GM23338 (cell line): ENCODE measurements around the gene SLC6A15. TPM values are rescaled to one million over a fixed set of nuclear protein-coding genes. Genes with fewer than 3 reads are reported as not detected.

Source experiments
- ATAC-seq: fragments of 200-7000 bp; cut with Tn5 transposase; 3 replicates; pipeline ENCODE4 v1.9.1; 2020
- DNase-seq: peaks from one replicate; pipeline ENCODE4 v3.0.0-alpha.2; 2015; ENCODE audit warnings: low spot score
- H2AFZ ChIP-seq: fragments of 200-600 bp; sonication (generic); 2 replicates; pipeline ENCODE4 v1.8.0; 2016; ENCODE audit warnings: antibody characterized with exemption, mild to moderate bottlenecking, moderate library complexity
- H3F3A ChIP-seq: fragments of 200-600 bp; sonication (generic); replicated peaks from 2 replicates; pipeline ENCODE4 v1.8.0; 2017; ENCODE audit warnings: antibody characterized with exemption, mixed run types, low read depth
- H3K27ac ChIP-seq: fragments of 200-600 bp; sonication (generic); 2 replicates; pipeline ENCODE4 v1.6.1; 2016; ENCODE audit warnings: low read depth
- H3K27me3 ChIP-seq: fragments of 200-600 bp; sonication (generic); 2 replicates; pipeline ENCODE4 v1.8.0; 2016; ENCODE audit warnings: mild to moderate bottlenecking, mixed run types, moderate library complexity; ENCODE audit not compliant: insufficient read depth
- H3K36me3 ChIP-seq: fragments of 200-600 bp; sonication (generic); 2 replicates; pipeline ENCODE4 v1.8.0; 2016; ENCODE audit warnings: mild to moderate bottlenecking; ENCODE audit not compliant: insufficient read depth
- H3K4me1 ChIP-seq: fragments of 200-600 bp; sonication (generic); 2 replicates; pipeline ENCODE4 v1.8.0; 2016; ENCODE audit warnings: mild to moderate bottlenecking, moderate library complexity; ENCODE audit not compliant: insufficient read depth
- H3K4me2 ChIP-seq: fragments of 200-600 bp; sonication (generic); 2 replicates; pipeline ENCODE4 v1.7.1; 2017; ENCODE audit warnings: mixed run types
- H3K4me3 ChIP-seq: fragments of 200-600 bp; sonication (generic); 2 replicates; pipeline ENCODE4 v1.6.1; 2016; ENCODE audit warnings: mixed run types
- H3K79me2 ChIP-seq: fragments of 200-600 bp; sonication (generic); replicated peaks from 2 replicates; pipeline ENCODE4 v1.8.0; 2017; ENCODE audit warnings: mild to moderate bottlenecking; ENCODE audit not compliant: insufficient read depth
- H3K9me2 ChIP-seq: fragments of 200-600 bp; sonication (generic); 2 replicates; pipeline ENCODE4 v1.8.0; 2017; ENCODE audit not compliant: insufficient read depth
- H4K20me1 ChIP-seq: fragments of 200-600 bp; sonication (generic); replicated peaks from 2 replicates; pipeline ENCODE4 v1.8.0; 2017; ENCODE audit warnings: mild to moderate bottlenecking; ENCODE audit not compliant: insufficient read depth
- H3K27ac Mint-ChIP-seq: 2 replicates; pipeline ENCODE4 v1.8.0; 2020; ENCODE audit warnings: inconsistent platforms, mild to moderate bottlenecking, moderate library complexity, mixed read lengths
- H3K27me3 Mint-ChIP-seq: 3 replicates; pipeline ENCODE4 v1.8.0; 2022; ENCODE audit warnings: low read depth, mild to moderate bottlenecking, moderate library complexity, mixed read lengths, inconsistent platforms; ENCODE audit not compliant: insufficient read depth, poor library complexity
- H3K36me3 Mint-ChIP-seq: 3 replicates; pipeline ENCODE4 v1.8.0; 2021; ENCODE audit warnings: low read depth, mild to moderate bottlenecking, inconsistent platforms, moderate library complexity, mixed read lengths
- H3K4me1 Mint-ChIP-seq: 3 replicates; pipeline ENCODE4 v1.8.0; 2020; ENCODE audit warnings: mild to moderate bottlenecking, inconsistent platforms, mixed read lengths
- H3K4me3 Mint-ChIP-seq: 3 replicates; pipeline ENCODE4 v1.8.0; 2021; ENCODE audit warnings: moderate library complexity, mild to moderate bottlenecking, inconsistent platforms, mixed read lengths
- H3K9me3 Mint-ChIP-seq: 3 replicates; pipeline ENCODE4 v1.8.0; 2020; ENCODE audit warnings: moderate library complexity, mild to moderate bottlenecking, inconsistent platforms, mixed read lengths
- CREB1 ChIP-seq: fragments of 250-450 bp; sonication (Bioruptor Pico); IDR thresholded peaks from 2 replicates; pipeline ENCODE4 v1.5.0; 2020; ENCODE audit warnings: low read depth, mild to moderate bottlenecking, moderate library complexity
- CTCF ChIP-seq, 2 experiments: fragments of 200-600 bp in 1 of 2; sonication (generic) in 1 of 2; conservative IDR thresholded peaks; 2 replicates each; pipeline versions ENCODE4 v1.5.1 to v1.6.1; 2016 to 2017; ENCODE audit warnings: antibody characterized with exemption in 2 of 2, low read depth in 2 of 2, mild to moderate bottlenecking in 2 of 2, moderate library complexity in 1 of 2
- ETS1 ChIP-seq: IDR thresholded peaks from 2 replicates; pipeline ENCODE4 v1.6.1; 2016; ENCODE audit warnings: antibody characterized with exemption
- EZH2 ChIP-seq: fragments of 200-600 bp; sonication (generic); IDR thresholded peaks from one replicate; pipeline ENCODE4 v1.8.0; 2017; ENCODE audit warnings: antibody characterized with exemption, mild to moderate bottlenecking, low read depth; ENCODE audit not compliant: unreplicated experiment
- EZH2phosphoT487 ChIP-seq: fragments of 200-600 bp; sonication (generic); IDR thresholded peaks from one replicate; pipeline ENCODE4 v1.8.1; 2018; ENCODE audit warnings: antibody characterized with exemption; ENCODE audit not compliant: unreplicated experiment
- JUNB ChIP-seq: IDR thresholded peaks from one replicate; pipeline ENCODE4 v1.6.1; 2016; ENCODE audit warnings: antibody characterized with exemption; ENCODE audit not compliant: unreplicated experiment
- NANOG ChIP-seq: IDR thresholded peaks from 2 replicates; pipeline ENCODE4 v1.6.1; 2016; ENCODE audit warnings: antibody characterized with exemption, borderline replicate concordance
- REST ChIP-seq: IDR thresholded peaks from one replicate; pipeline ENCODE4 v1.6.1; 2018; ENCODE audit warnings: antibody characterized with exemption; ENCODE audit not compliant: unreplicated experiment
- STAT1 ChIP-seq: IDR thresholded peaks from one replicate; pipeline ENCODE4 v1.6.1; 2016; ENCODE audit warnings: antibody characterized with exemption; ENCODE audit not compliant: unreplicated experiment
- ZNF331 ChIP-seq: fragments of 250-450 bp; sonication (Bioruptor Pico); IDR thresholded peaks from 2 replicates; pipeline ENCODE4 v1.5.0; 2020; ENCODE audit warnings: low read depth, mild to moderate bottlenecking, moderate library complexity
- ZNF462 ChIP-seq: fragments of 250-450 bp; sonication (Bioruptor Pico); IDR thresholded peaks from 2 replicates; pipeline ENCODE4 v1.5.0; 2020; ENCODE audit warnings: mild to moderate bottlenecking, moderate library complexity
- polyA plus RNA-seq: library from polyadenylated mRNA; unstranded; fragments of >200 nt; fragmentation: Nextera tagmentation; extraction: Ambion mirVana; gene quantifications from 2 replicates; pipeline ENCODE4 v1.2.1, GENCODE V29; 2016
- total RNA-seq: library from RNA; depleted of rRNA; stranded (reverse); fragments of >200 nt; shearing (Covaris generic); gene quantifications from 2 replicates; pipeline ENCODE4 v1.2.3, GENCODE V29; 2014

The SLC6A15 gene
- total and polyA plus RNA-seq, 2 experiments from 2014 or later = 12.1 to 27.9 TPM

GRCh38 chr12:84825149-84825548, 87.5 kb downstream of the SLC6A15 start (continued):
- TF ChIP-seq CTCF (conservative IDR thresholded peaks at IDR 0.05; ENCODE audit: low read depth in 2 of 2) = no peak
- no peak for TF ChIP-seq EZH2phosphoT487
- no peak for TF ChIP-seq JUNB

- Histone ChIP-seq H3K79me2 (no peaks in the 10 kb centered on the region), H3F3A (no peaks in the 10 kb centered on the region), H3K27me3 (no peaks in the 10 kb centered on the region), H3K9me2 (no peaks in the 10 kb centered on the region), H3K27ac (no peak overlapping the region), H2AFZ (no peak overlapping the region), H4K20me1 (no peaks in the 10 kb centered on the region), H3K36me3 (no peaks in the 10 kb centered on the region), H3K4me2 (no peak overlapping the region), H3K4me3 (no peak overlapping the region), H3K4me1 (no peaks in the 10 kb centered on the region)
- Mint-ChIP-seq H3K4me3 (no peak overlapping the region), H3K27me3 (no peaks in the 10 kb centered on the region), H3K9me3 (no peaks in the 10 kb centered on the region), H3K27ac (no peak overlapping the region), H3K36me3 (no peaks in the 10 kb centered on the region), H3K4me1 (no peaks in the 10 kb centered on the region)
- no peak for ATAC-seq
- DNase-seq = no peak
- TF ChIP-seq REST (no peak), STAT1 (no peak), JUNB (no peak), ZNF331 (CRISPR knock-in tag) (no peak), ZNF462 (CRISPR knock-in tag) (no peak), NANOG (no peak), CTCF (conservative IDR thresholded peaks at IDR 0.05; ENCODE audit: low read depth in 2 of 2) (no peak), ETS1 (no peak), EZH2 (no peak), CREB1 (no peak)
Observed at GRCh38 chr12:84822525-84822924, 90.1 kb downstream of the SLC6A15 start.
